ENCODE measurements around the gene MRPL45.

Gene MRPL45

DNA sequence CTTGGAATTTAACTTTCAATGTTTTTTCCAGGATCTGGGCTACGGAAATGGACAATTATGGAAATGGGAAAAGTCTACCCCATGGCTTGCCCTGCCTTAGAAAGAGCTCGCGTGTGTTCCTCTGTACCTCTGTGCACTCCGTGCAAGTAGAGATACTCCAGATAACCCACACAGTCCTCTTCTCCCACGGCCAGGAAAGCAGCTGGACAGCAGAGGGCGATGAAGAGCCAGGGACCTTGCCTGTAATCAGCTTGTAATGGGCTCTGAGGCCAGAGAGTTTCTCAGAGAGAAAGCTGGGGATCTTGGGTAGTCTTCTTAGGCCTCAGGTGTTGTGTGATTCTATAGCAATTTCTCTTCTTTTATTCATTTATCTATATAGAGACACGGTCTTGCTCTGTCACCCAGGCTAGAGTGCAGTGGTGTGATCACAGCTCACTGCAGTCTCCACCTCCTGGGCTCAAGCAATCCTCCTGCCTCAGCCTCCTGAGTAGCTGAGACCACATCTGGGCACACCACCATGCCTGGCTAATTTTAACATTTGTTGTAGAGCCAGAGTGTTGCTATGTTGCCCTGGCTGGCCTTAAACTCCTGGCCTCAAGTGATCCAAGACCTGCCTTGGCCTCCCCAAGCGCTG lies 52.2 kb downstream of the MRPL45 start:
- no peaks in the 10 kb centered on the region for H3K27me3 ChIP-seq
- no peak overlapping the region for H3K4me3 ChIP-seq (ENCODE audit: low read depth, low read length)
- DNase-seq = peak; percentile 88
- H3K9me3 ChIP-seq = no peaks in the 10 kb centered on the region
- H3K4me1 ChIP-seq = no peaks in the 10 kb centered on the region
- TF ChIP-seq, protein P1, sequence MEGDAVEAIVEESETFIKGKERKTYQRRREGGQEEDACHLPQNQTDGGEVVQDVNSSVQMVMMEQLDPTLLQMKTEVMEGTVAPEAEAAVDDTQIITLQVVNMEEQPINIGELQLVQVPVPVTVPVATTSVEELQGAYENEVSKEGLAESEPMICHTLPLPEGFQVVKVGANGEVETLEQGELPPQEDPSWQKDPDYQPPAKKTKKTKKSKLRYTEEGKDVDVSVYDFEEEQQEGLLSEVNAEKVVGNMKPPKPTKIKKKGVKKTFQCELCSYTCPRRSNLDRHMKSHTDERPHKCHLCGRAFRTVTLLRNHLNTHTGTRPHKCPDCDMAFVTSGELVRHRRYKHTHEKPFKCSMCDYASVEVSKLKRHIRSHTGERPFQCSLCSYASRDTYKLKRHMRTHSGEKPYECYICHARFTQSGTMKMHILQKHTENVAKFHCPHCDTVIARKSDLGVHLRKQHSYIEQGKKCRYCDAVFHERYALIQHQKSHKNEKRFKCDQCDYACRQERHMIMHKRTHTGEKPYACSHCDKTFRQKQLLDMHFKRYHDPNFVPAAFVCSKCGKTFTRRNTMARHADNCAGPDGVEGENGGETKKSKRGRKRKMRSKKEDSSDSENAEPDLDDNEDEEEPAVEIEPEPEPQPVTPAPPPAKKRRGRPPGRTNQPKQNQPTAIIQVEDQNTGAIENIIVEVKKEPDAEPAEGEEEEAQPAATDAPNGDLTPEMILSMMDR (IDR thresholded peaks at IDR 0.05; ENCODE audit: low read depth, low read length) = peak; percentile 99
- no peaks in the 10 kb centered on the region for H3K36me3 ChIP-seq

DNA sequence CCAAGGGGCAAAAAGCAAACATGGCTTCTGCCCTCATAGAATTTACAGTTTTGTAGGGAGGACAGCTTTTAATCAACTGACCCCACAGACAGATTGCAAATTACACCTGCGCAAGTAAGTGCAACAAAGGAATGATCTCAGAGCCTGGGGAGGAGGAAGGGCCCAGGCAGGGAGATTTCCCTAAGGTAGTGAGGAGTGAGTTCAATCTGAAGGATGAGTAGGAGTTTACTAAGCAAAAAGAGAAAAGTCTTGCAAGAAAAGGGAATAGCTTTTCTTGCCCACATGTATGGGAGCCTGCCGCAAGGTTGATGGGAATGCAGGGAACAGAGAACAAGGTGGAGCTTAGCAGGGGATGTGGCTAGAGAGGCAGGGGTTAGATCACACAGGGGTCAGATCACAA lies 53.1 kb downstream of the MRPL45 start:
- Histone ChIP-seq H3K27me3 (no peaks in the 10 kb centered on the region), H3K36me3 (no peaks in the 10 kb centered on the region), H3K4me1 (no peaks in the 10 kb centered on the region), H3K4me3 (ENCODE audit: low read depth, low read length) (no peak overlapping the region), H3K9me3 (no peaks in the 10 kb centered on the region)
- no peak for DNase-seq
- TF ChIP-seq, protein P1 (IDR thresholded peaks at IDR 0.05; ENCODE audit: low read depth, low read length) = no peak

DNA sequence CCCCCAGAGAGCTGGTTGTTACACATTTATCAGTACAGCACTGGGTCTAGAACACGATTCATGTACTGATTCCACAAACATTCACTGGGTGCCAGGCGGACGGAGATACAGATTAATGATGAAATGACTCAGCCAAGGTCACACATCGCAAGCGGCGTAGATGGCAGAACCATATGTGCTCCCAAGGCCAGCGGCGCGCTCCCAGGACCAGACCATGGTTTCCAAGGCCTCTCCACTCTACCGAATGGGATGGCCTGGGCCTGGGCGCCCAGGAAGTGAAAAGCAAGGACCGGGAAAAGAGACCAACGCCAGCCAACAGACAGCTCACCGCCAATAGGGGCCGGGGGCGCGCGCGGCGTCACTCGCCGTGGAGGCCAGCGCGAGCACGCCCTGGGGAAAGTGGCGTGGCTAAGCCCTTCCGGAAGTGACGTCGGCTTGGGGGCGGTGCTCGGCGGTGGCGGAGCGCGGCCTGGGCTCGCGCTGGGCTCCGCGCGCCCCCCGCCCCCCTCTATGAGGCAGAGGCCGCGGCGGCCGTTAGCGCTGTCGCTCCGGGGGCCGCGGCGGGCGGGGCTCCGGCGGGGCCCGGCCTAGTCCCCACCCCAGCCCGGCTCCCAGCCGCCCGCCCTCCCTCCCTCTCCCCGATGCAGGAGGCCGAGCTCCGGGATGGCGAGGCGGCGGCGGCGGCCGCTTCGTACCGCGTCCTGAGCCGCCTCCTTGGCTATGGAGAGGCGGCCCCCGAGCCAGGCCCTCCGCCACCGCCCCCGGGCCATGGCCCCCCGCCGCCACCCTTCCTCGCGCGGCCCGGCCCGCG lies 54.6 kb downstream of the MRPL45 start, which contains the start of gene SOCS7:
SOCS7 (plus strand) TSS at position 433 of the 811 bp plus-strand sequence; CDS start at position 642, 209 bp downstream.
- H3K36me3 ChIP-seq = no peaks in the 10 kb centered on the region
- TF ChIP-seq, protein P1 (IDR thresholded peaks at IDR 0.05; ENCODE audit: low read depth, low read length) = no peak
- H3K4me3 ChIP-seq (ENCODE audit: low read depth, low read length) = peak within 1 kb of the TSS; percentile 79
- peak; percentile 97 for DNase-seq
- no peaks in the 10 kb centered on the region for H3K4me1 ChIP-seq
- no peaks in the 10 kb centered on the region for H3K27me3 ChIP-seq
- H3K9me3 ChIP-seq = no peaks in the 10 kb centered on the region

DNA sequence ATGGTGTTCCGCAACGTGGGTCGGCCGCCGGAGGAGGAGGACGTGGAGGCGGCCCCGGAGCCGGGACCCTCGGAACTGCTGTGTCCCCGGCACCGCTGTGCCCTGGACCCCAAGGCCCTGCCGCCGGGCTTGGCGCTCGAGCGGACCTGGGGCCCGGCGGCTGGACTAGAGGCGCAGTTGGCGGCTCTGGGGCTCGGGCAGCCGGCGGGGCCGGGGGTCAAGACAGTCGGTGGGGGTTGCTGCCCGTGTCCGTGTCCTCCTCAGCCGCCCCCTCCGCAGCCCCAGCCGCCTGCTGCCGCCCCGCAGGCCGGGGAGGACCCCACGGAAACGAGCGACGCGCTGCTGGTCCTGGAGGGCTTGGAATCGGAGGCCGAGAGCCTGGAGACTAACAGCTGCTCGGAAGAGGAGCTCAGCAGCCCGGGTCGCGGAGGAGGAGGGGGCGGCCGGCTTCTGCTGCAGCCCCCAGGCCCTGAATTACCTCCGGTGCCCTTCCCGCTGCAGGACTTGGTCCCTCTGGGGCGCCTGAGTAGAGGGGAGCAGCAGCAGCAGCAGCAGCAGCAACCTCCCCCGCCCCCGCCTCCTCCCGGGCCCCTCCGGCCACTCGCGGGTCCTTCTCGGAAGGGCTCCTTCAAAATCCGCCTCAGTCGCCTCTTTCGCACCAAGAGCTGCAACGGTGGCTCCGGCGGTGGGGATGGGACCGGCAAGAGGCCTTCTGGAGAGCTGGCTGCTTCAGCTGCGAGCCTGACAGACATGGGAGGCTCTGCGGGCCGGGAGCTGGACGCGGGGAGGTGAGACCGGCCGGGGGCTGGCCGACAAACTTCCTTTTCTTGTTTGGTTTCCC lies 55.5 kb downstream of the MRPL45 start:
- Histone ChIP-seq H3K4me1 (no peaks in the 10 kb centered on the region; the same call in 1 of the 2 replicates), H3K27me3 (no peaks in the 10 kb centered on the region), H3K36me3 (no peaks in the 10 kb centered on the region), H3K9me3 (no peaks in the 10 kb centered on the region), H3K4me3 (ENCODE audit: low read depth, low read length) (peak overlapping the region; percentile 79)
- TF ChIP-seq, protein P1 (IDR thresholded peaks at IDR 0.05; ENCODE audit: low read depth, low read length) = no peak
- peak; percentile 50 for DNase-seq

DNA sequence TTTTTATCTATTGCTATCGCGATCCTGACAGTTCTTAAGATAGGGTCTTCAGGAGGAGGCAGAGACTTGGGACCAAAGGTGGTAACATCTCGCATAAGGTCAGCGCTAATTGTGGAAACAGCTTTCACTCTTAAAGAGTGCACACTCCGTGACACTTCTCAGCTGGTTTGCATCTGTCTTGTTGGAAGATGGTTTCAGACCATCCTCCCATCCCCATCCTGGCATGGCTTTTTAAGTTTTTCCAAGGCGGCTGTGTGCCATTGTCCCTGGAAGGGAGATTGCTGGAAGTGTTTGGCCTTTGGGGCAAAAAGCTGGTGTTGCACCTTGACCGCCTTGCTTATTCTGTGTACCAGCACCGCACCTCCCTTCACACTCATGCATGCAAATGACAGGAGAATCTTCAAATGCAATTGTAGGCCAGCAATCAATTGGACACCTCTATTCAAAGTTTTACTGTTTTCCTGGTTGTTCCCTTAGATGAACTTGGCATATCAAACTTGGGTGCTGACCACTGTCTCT lies 56.2 kb downstream of the MRPL45 start:
- TF ChIP-seq, protein P1 (IDR thresholded peaks at IDR 0.05; ENCODE audit: low read depth, low read length) = no peak
- H3K4me1 ChIP-seq = no peaks in the 10 kb centered on the region; the same call in 1 of the 2 replicates
- H3K36me3 ChIP-seq = no peaks in the 10 kb centered on the region
- no peak for DNase-seq
- H3K4me3 ChIP-seq (ENCODE audit: low read depth, low read length) = peak overlapping the region; percentile 79
- no peaks in the 10 kb centered on the region for H3K27me3 ChIP-seq
- H3K9me3 ChIP-seq = no peaks in the 10 kb centered on the region

Data from BE2C (cell line).